Endometrial microvascular endothelial cells (primary cell): ENCODE results near the gene RHBDF1. TPM values are rescaled to one million over a fixed set of nuclear protein-coding genes. Genes with fewer than 3 reads are reported as not detected.
"Not testable (repeated sequence)": the region's sequence is repeated elsewhere in the genome, so short reads cannot be mapped to it uniquely, and the experiment has no call there.

ENCODE experiments used
- in situ Hi-C: cut with HindIII; loops from 2 replicates; pipeline ENCODE4 v1.10.0; 2017; ENCODE audit warnings: low sequenced_read_pairs, low pct_unique_long_range_greater_than_20kb; ENCODE audit errors: inconsistent ontology term
- total RNA-seq: library from RNA; depleted of rRNA; stranded (reverse); fragments of >200 nt; gene quantifications from one replicate; pipeline ENCODE4 v1.2.3, GENCODE V29; 2015; ENCODE audit errors: inconsistent ontology term

Gene RHBDF1
- total RNA-seq, 1 donor from 2014 or later: 28.2 TPM

DNA sequence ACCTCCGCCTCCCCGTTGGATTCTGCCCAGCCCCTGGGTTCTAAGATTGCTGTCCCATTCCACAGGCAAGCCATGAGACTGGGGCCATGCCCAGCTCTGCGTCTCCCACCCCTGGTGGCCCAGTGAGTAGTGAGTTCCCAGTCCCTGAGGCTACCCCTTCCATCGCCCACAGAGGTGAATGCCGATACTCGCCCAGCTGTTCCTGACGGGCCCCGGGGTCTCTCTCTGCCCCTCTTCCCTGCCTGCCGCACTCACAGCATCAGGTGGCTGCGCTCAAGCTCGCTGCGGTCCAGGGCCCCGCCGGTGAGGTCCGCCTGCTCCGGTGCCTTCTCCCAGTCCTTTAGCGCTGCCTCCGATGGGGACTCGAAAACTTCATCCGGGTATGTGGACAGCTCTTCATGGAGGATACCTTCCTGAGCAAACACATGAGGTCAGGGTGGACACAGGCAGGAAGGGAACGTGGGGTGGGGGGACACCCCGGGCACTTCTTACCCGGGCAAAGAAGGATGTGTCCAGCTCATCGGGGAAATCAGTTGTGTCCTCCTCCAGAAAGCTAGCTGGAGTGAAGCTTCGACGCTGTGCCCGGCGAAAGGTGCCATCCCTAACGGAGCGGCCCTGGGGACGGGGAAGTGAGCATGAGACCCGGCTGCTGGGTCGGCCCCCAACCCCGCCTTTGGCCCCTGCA is 10.0 kb downstream of the RHBDF1 start:
- in situ Hi-C loops: no loop called here

- in situ Hi-C loops: no loop called here
These were observed 10.6 kb downstream of the RHBDF1 start for GRCh38 chr16:61879-62281.

DNA sequence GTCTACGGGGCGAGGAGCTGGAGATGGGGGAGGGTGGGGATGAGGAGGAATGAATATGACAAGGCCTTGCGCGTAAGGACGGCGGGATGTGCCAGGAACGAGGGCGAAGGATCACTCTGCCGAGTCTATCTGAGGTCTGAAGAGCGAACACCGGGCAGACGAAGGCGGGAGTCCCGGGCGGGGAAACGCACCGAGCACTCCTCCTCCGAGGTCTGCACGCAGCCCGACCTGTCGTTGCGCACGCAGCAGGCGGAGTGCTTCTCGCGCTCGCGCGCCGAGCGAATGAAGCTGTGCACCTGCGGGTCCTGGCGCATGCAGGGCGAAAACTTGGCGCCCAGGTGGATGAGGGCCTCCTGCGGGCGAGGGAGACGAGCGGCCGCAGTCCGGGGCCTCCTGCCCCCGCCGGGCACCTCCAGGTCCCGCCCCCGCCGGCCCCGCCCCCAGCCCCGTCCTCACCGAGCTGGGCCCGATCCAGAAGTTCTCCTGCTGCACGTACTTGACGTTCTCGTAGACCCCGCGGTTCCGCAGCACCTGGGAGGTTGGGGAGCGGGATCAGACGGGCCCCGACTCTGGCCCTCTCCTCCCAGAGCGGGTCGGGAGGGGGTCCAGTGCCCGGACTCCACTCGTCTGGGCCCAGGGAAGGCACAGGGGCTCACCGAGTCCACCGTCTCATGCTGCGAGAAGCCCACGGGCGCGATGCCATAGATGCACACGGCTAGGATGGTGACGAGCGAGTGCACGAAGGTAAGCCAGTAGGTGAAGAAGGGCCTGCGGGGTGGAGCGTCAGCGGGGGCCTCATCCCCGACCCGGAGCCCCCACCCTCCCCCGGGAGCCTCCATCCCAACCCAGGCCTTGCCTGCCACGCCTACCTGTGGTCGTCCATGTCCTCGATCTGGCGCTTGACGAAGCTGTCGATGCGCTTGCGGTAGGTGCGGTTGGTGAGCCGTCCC is 11.2 kb downstream of the RHBDF1 start:
- in situ Hi-C loops: no loop called here

DNA sequence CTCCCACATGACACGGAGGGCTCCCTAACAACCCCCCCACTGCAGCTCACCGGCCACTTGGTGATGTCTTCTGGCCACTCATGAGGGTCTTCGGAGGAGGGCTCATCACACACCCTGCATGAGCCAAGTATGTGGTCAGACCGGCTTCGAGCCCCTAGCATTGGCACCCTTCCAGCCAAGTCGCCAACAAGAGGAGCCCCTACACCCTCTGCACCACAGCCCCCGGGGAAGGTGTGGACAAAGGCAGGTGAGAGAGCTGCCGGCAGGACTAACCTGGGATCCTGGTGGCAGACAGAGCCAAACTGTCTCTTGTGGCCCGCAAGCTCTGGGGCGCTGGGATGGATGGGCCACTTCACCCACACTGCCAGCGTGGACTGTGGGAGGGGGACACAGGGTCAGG is 12.3 kb downstream of the RHBDF1 start:
- in situ Hi-C loops: no loop called here

DNA sequence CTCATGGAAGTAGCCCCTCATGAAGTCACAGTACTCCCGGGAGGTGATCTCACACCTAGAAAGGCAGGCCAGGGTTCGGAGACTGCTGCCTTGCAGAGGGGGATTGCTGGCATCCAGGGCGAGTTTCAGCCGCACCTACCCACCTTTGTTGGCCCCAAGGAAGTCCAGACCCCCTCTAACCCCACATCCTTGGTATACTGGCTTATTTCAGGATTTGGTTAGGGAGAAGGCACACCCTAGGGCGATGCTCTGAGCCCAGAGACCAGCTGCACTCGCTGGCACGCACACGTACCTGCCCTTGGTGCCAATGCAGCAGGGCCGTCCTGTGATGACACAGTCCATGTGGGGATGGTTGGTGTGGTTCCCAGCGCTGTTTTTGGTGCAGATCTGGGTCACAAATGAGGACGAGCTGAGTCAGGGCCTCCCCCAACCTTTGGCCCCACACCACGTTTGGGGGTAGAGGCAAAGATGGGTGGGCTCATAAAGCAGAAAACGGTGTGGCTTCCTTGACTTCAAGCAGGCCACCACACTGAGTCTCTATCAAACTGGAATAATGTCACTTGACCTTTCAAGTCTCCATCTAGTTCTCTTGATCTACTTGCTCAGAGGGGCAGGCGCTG is 12.9 kb downstream of the RHBDF1 start:
- in situ Hi-C loops: no loop called here

- in situ Hi-C loops: no loop called here
These were observed 13.7 kb downstream of the RHBDF1 start for GRCh38 chr16:58491-59439.

- in situ Hi-C loops: no loop called here
These were observed 14.7 kb downstream of the RHBDF1 start for GRCh38 chr16:57711-58110.

GRCh38 chr16:56231-56927 is 16.1 kb downstream of the RHBDF1 start:
- in situ Hi-C loops: no loop called here

- in situ Hi-C loops: no loop called here
These were observed 16.8 kb downstream of the RHBDF1 start for GRCh38 chr16:55571-56136.

- in situ Hi-C loops: no loop called here
These were observed 18.2 kb downstream of the RHBDF1 start for GRCh38 chr16:54237-54581.

- in situ Hi-C loops: no loop called here
These were observed 18.8 kb downstream of the RHBDF1 start, which contains the start of the genes POLR3K and SNRNP25 for GRCh38 chr16:53346-54236. Gene POLR3K (minus strand): TSS chr16:53608. CDS start chr16:53586, 22 bp downstream. Gene SNRNP25 (plus strand): TSS chr16:53828. CDS start chr16:54017, 189 bp downstream.

GRCh38 chr16:50769-51591 is 21.5 kb downstream of the RHBDF1 start:
- in situ Hi-C loops: no loop called here

GRCh38 chr16:47234-47633 is 25.2 kb downstream of the RHBDF1 start:
- in situ Hi-C loops: no loop called here

GRCh38 chr16:46510-46909 is 25.9 kb downstream of the RHBDF1 start:
- in situ Hi-C loops: not testable (repeated sequence)

GRCh38 chr16:45454-45853 is 27.0 kb downstream of the RHBDF1 start:
- in situ Hi-C loops: no loop called here

DNA sequence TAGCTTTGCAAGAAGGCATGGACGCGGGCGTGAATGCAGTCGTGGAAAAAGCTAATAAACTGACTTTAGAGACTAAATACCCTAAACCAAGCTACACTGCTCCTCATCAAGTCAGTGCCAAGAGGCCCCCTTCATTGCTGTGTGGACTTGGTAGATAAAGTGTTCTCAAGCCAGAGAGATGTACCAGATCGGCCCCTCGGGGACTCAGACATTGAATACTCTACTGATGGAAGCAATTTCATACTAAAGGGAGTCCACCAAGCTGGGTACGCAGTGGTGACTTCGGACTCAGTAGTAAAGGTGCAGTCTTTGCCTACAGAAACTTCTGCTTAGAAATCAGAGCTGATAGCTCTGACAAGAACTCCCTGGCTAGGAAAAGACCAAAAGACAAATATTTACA is 27.8 kb downstream of the RHBDF1 start:
- in situ Hi-C loops: no loop called here
